NT2/D1 (cell line): Measurements from ENCODE around the gene UBA52.

Experiments used
- DNase-seq: peaks from one replicate; pipeline ENCODE4 v3.0.0-alpha.2; 2011; ENCODE audit warnings: low read depth, low spot score
- H3K27me3 ChIP-seq: 2 replicates; pipeline ENCODE4 v1.6.0; 2011; ENCODE audit warnings: mild to moderate bottlenecking; ENCODE audit not compliant: insufficient read length, insufficient read depth
- H3K36me3 ChIP-seq: 2 replicates; pipeline ENCODE4 v1.6.1; 2011; ENCODE audit warnings: mild to moderate bottlenecking, low read length, mixed read lengths; ENCODE audit not compliant: insufficient read depth, insufficient read length
- H3K4me1 ChIP-seq: 2 replicates; pipeline ENCODE4 v1.5.1; 2011; ENCODE audit not compliant: insufficient read depth, insufficient read length
- H3K4me3 ChIP-seq: 2 replicates; pipeline ENCODE4 v1.5.1; 2011; ENCODE audit warnings: low read depth; ENCODE audit not compliant: insufficient read length
- H3K9ac ChIP-seq: 2 replicates; pipeline ENCODE4 v1.6.0; 2011; ENCODE audit warnings: low read depth; ENCODE audit not compliant: insufficient read length
- H3K9me3 ChIP-seq: 2 replicates; pipeline ENCODE4 v1.5.1; 2011; ENCODE audit warnings: mild to moderate bottlenecking, low read length; ENCODE audit not compliant: insufficient read depth
- SUZ12 ChIP-seq: IDR thresholded peaks from 2 replicates; pipeline ENCODE4 v1.6.1; 2011; ENCODE audit not compliant: insufficient read length, insufficient read depth; ENCODE audit errors: extremely low read depth
- YY1 ChIP-seq: IDR thresholded peaks from 2 replicates; pipeline ENCODE4 v1.6.1; 2011; ENCODE audit not compliant: insufficient read length, insufficient read depth
- ZNF274 ChIP-seq: IDR thresholded peaks from 2 replicates; pipeline ENCODE4 v1.6.1; 2011; ENCODE audit warnings: mild to moderate bottlenecking, low read depth, low read length

UBA52 gene

DNA sequence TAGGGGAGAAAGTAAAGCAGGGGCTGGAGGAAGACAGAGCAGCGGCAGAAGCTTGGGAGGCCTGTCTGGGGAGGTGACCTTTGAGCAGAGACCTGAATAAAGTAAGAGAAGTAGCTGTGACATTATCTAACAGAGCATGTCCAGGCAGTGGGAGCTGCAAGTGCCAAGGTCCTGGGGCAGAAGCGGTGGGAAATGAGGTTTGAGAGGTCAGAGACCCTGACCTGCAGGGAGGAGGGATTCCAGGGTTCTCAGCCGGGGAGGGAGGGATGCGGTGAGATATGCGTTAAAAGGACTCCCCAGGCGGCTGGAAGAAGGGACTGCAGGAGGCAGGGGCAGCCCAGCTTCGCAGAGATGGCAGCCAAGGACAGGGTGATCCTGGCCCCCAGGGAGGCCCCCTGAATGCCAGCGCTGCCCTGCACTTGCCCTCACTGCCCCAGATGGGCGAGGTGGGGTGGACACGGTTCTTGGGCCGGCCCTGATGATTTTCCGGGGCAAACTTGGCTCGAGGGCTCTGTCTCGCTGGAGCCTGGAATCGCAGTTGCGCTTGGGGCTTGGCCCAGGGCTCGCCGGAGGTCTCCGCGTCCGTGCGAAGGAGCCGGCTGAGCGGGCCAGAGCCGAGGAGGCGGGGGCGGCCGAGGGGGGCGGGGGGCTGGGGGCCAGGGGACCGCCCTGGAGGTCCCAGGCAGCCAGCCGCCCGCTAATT is 31.7 kb downstream of the UBA52 start:
- H3K9me3 ChIP-seq, result no peaks in the 10 kb centered on the region
- H3K9ac ChIP-seq, result peak overlapping the region; percentile 72
- H3K4me1 ChIP-seq, result peaks cover 34% of the 10 kb centered on the region
- no peak for TF ChIP-seq SUZ12
- no peak for TF ChIP-seq ZNF274
- no peak for TF ChIP-seq YY1
- DNase-seq, result no peak
- H3K27me3 ChIP-seq, result peaks cover 77% of the 10 kb centered on the region
- peak overlapping the region; percentile 18 for H3K4me3 ChIP-seq
- no peaks in the 10 kb centered on the region for H3K36me3 ChIP-seq

- H3K9ac ChIP-seq, result peak overlapping the region; percentile 42
- H3K9me3 ChIP-seq, result no peaks in the 10 kb centered on the region
- peaks cover 81% of the 10 kb centered on the region for H3K27me3 ChIP-seq
- peak overlapping the region; percentile 18 for H3K4me3 ChIP-seq
- peaks cover 42% of the 10 kb centered on the region for H3K4me1 ChIP-seq
- no peak for TF ChIP-seq YY1
- no peak for TF ChIP-seq ZNF274
- peak; percentile 52 for TF ChIP-seq SUZ12
- no peaks in the 10 kb centered on the region for H3K36me3 ChIP-seq
- DNase-seq, result no peak
Observed at GRCh38 chr19:18603958-18604819, 32.5 kb downstream of the UBA52 start.

DNA sequence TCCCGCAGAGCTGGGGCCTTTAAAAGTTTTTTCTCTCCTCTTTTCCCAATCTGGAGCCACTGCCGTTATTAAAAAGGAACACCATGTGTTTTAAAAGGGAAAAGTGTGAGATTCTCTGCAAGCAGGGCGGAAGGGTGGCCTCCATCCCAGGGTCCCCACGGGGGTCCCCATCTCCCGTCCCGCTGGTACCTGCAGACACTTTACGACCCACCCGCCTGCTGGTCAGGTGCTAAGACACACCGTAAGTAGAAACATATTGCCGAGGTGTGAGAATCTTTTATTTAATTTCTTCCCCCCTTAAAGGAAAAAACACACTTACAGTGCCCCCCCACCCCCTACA is 33.1 kb downstream of the UBA52 start:
- H3K4me3 ChIP-seq, result peak overlapping the region; percentile 18
- TF ChIP-seq ZNF274 (no peak), SUZ12 (no peak), YY1 (no peak)
- H3K9ac ChIP-seq, result peak overlapping the region; percentile 42
- no peaks in the 10 kb centered on the region for H3K9me3 ChIP-seq
- H3K36me3 ChIP-seq, result no peaks in the 10 kb centered on the region
- H3K27me3 ChIP-seq, result peaks cover 81% of the 10 kb centered on the region
- no peak for DNase-seq
- H3K4me1 ChIP-seq, result peaks cover 44% of the 10 kb centered on the region

DNA sequence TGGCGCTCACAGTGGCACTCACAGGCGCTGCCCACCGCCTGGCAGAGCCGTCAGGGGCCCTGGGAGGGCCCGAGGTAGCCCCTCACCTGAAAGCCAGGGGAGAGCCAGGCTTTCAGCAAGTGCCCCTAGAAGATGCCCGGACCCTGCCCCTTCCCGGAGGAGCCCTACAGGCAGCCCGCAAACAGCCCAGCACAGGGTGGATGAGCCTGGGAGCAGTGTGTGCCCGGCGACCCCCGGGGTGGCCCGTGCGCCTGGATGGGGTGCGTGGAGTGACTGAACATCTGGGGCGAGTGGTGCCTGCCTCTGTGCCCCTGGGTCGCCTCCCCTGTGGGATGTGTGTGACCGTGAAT is 33.5 kb downstream of the UBA52 start:
- Histone ChIP-seq H3K27me3 (peaks cover 83% of the 10 kb centered on the region), H3K9me3 (no peaks in the 10 kb centered on the region), H3K4me1 (peaks cover 47% of the 10 kb centered on the region), H3K9ac (peak overlapping the region; percentile 72), H3K36me3 (no peaks in the 10 kb centered on the region), H3K4me3 (peak overlapping the region; percentile 32)
- DNase-seq, result no peak
- no peak for TF ChIP-seq SUZ12
- TF ChIP-seq YY1, result no peak
- TF ChIP-seq ZNF274, result no peak

DNA sequence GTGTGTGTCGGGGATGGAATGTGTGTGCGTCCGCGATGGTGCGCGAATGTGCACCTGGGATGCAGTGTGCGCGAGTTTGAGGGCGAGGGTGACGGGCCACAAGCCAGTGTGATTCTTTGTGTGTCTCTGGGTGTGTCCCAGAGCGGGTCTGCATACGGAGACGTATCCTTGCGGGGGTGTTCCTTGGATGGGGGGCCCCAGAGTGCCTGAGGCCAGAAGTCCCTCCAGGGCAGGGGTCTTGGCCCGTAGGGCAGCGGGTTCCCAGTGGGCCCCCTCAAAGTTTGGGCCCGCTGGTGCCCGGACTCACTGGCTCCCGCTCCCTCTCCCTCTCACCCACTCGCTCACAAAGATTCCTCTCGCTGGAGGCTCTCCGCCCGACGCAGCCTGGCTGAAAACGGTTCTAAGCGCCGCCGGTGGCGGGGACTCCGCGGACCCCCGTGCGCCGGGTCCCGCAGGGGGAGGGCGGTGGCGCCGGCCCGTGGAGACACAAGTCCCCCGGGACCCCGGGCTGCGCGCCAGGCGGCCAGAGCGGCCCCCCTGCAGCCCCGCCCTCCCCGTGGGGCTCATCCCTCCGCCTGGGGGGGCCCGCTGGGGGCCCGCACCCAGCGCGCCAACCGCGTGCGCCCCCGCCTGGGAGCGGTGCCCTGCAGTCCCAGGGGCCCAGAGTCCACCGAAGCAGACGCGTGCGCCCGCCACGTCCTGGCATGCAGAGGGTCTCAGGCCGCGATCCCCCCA is 34.1 kb downstream of the UBA52 start:
- DNase-seq, result no peak
- H3K9ac ChIP-seq, result peak overlapping the region; percentile 72
- peaks cover 88% of the 10 kb centered on the region for H3K27me3 ChIP-seq

DNA sequence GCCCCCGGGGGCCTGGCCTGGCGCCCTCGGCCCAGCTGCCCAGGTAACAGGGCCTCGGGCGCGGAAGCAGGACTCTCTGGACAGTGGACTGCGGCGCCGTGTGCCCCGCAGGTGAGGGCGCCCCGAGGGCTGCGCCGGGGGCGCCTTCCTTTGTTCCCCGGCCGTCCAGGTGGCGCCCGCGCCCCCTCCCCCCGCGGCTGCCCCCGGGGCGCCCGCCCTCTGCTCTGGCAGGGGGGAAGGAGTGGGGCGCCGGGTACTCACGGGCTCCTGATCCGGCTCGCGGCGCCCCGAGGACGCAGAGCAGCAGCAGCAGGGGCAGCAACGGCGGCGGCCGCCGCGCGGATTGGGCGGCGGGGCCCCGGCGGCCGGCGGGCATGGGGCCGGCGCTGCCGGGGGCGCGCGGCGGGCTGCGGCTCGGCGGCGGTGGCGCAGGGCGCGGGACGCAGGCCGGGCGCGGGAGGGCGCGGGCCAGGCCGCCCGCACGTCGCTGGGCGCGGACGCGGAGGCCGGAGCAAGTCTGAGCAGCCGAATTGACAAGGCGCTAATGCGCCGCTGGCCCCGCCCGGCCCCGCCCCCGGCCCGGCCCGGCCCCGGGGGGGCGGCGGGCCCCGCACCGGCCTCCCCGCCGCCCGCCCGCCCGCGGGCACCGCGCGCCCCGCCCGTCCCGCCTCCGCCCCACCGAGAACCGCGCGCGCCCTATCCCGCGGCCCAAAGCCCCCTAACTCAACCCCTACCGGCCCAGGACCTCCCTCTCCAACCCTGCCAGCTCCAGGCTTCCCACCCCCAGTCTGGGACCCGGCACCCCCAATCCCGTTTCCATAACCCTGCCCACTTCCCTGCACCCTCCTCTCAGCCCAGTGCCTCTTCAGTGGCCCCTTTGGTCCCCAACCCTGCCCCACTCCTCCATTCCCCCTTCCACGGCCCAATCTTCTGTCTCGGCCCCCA is 34.9 kb downstream of the UBA52 start, which contains the start of gene CRLF1:
CRLF1 (minus strand) TSS at position 519 of the 945 bp plus-strand sequence; CDS start at position 376, 143 bp downstream.
- H3K9ac ChIP-seq, result peak within 1 kb of the TSS; percentile 72
- peaks cover 93% of the 10 kb centered on the region for H3K27me3 ChIP-seq
- H3K9me3 ChIP-seq, result no peaks in the 10 kb centered on the region
- H3K36me3 ChIP-seq, result no peaks in the 10 kb centered on the region
- no peak for TF ChIP-seq YY1
- no peak for TF ChIP-seq ZNF274
- TF ChIP-seq SUZ12, result no peak
- no peak for DNase-seq
- peaks cover 54% of the 10 kb centered on the region for H3K4me1 ChIP-seq
- peak within 1 kb of the TSS; percentile 32 for H3K4me3 ChIP-seq

More for the DNA sequence above, 34.1 kb downstream of the UBA52 start:
- Histone ChIP-seq H3K4me1 (peaks cover 51% of the 10 kb centered on the region), H3K4me3 (peak overlapping the region; percentile 32), H3K36me3 (no peaks in the 10 kb centered on the region), H3K9me3 (no peaks in the 10 kb centered on the region)
- TF ChIP-seq SUZ12 (no peak), YY1 (no peak), ZNF274 (no peak)
